SH-SY5Y (cell line): Measurements from ENCODE around the gene SPATA33.

Experiments
- GATA2 ChIP-seq: IDR thresholded peaks from 2 replicates; pipeline ENCODE4 v1.6.1; 2011; ENCODE audit warnings: mild to moderate bottlenecking, low read depth, low read length
- GATA3 ChIP-seq: IDR thresholded peaks from 2 replicates; pipeline ENCODE4 v1.6.1; 2011; ENCODE audit warnings: low read depth, mild to moderate bottlenecking, low read length, moderate library complexity

DNA sequence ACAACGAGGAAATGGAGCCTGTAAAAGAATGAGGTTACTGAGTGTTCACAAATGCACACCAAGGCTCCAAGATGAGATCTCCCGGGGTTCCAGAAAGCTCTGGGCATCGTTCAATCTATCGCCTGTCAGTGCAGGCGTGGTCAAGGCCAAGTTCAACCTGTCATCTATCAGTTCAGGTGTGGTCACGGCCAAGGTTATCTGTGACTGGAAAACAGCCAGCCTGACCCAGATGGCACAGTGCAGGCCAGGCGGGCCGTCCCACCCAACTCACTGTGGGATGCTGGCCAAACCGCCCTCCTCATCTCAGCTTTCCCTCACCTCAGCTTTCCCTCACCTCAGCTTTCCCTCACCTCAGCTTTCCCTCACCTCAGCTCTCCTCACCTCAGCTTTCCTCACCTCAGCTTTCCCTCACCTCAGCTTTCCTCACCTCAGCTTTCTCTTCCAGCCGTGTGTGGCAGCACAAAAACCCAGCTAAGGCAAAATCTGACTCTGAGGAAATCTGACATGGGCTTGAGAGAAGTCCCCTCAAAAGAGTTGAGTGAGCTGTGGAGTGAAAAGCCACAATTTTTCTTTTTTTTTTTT is 2.5 kb upstream of the SPATA33 start:
- TF ChIP-seq GATA2 (no peak), GATA3 (no peak)
